HG03103 (cell line): Measurements from ENCODE around the gene METAP2.
"Not testable (repeated sequence)": the region's sequence is repeated elsewhere in the genome, so short reads cannot be mapped to it uniquely, and the experiment has no call there.

Experiments used
- ATAC-seq: cut with Tn5 transposase; IDR thresholded peaks from one replicate; pipeline ENCODE4 v1.9.1; 2021; ENCODE audit warnings: low read depth; ENCODE audit not compliant: unreplicated experiment

The METAP2 gene

GRCh38 chr12:95462081-95462480, 11.9 kb upstream of the METAP2 start:
- no peak for ATAC-seq

- no peak for ATAC-seq
These were observed 11.4 kb upstream of the METAP2 start for GRCh38 chr12:95462551-95462950.

- ATAC-seq = no peak
These were observed 10.9 kb upstream of the METAP2 start for GRCh38 chr12:95463050-95463449.

- not testable (repeated sequence) for ATAC-seq
These were observed 10.2 kb upstream of the METAP2 start for GRCh38 chr12:95463776-95464175.

GRCh38 chr12:95465275-95465674, 8.7 kb upstream of the METAP2 start:
- no peak for ATAC-seq

- no peak for ATAC-seq
These were observed 3.7 kb upstream of the METAP2 start for GRCh38 chr12:95470300-95470699.

- peak; percentile 31 for ATAC-seq
These were observed 595 bp upstream of the METAP2 start for GRCh38 chr12:95473231-95473883.

GRCh38 chr12:95474660-95474958, 657 bp downstream of the METAP2 start:
- ATAC-seq = no peak

GRCh38 chr12:95480230-95480629, 6.3 kb downstream of the METAP2 start:
- ATAC-seq = no peak

- no peak for ATAC-seq
These were observed 7.1 kb downstream of the METAP2 start for GRCh38 chr12:95481072-95481471.

GRCh38 chr12:95481888-95482287, 7.9 kb downstream of the METAP2 start:
- no peak for ATAC-seq

GRCh38 chr12:95482564-95482963, 8.6 kb downstream of the METAP2 start:
- not testable (repeated sequence) for ATAC-seq

- no peak for ATAC-seq
These were observed 10.6 kb downstream of the METAP2 start for GRCh38 chr12:95484524-95484923.

- no peak for ATAC-seq
These were observed 13.1 kb downstream of the METAP2 start for GRCh38 chr12:95487024-95487423.

GRCh38 chr12:95492462-95492861, 18.5 kb downstream of the METAP2 start:
- ATAC-seq = no peak

GRCh38 chr12:95494888-95495287, 20.9 kb downstream of the METAP2 start:
- no peak for ATAC-seq

GRCh38 chr12:95495433-95495832, 21.5 kb downstream of the METAP2 start:
- no peak for ATAC-seq

GRCh38 chr12:95497031-95497430, 23.1 kb downstream of the METAP2 start:
- ATAC-seq = no peak

GRCh38 chr12:95498968-95499367, 25.0 kb downstream of the METAP2 start:
- ATAC-seq = no peak

GRCh38 chr12:95499772-95500171, 25.8 kb downstream of the METAP2 start:
- no peak for ATAC-seq

GRCh38 chr12:95504140-95504539, 30.2 kb downstream of the METAP2 start:
- no peak for ATAC-seq

- no peak for ATAC-seq
These were observed 31.1 kb downstream of the METAP2 start for GRCh38 chr12:95505039-95505438.
